ENCODE data around the gene MPPED1. TPM values are rescaled to one million over a fixed set of nuclear protein-coding genes. Genes with fewer than 3 reads are reported as not detected.
A peak's percentile ranks its signal among the peaks of the same experiment; 100 is the strongest.

MPPED1 gene
- total RNA-seq, 1 donor from 2014 or later, result 1.7 TPM

GRCh38 chr22:43535741-43536140 is 123.9 kb downstream of the MPPED1 start:
- Mint-ChIP-seq H3K27ac (ENCODE audit: unreplicated experiment) (no peak overlapping the region), H3K4me1 (no peaks in the 10 kb centered on the region), H3K27me3 (ENCODE audit: low read depth) (peaks cover 3% of the 10 kb centered on the region), H3K36me3 (ENCODE audit: low read depth) (peaks cover 6% of the 10 kb centered on the region), H3K4me3 (no peak overlapping the region), H3K9me3 (no peaks in the 10 kb centered on the region)
- TF ChIP-seq CTCF (conservative IDR thresholded peaks at IDR 0.05), result no peak
- no peak for DNase-seq (ENCODE audit: low read depth, low spot score)

GRCh38 chr22:43537019-43537585 is 125.3 kb downstream of the MPPED1 start:
- Mint-ChIP-seq H3K4me3 (no peak overlapping the region), H3K36me3 (ENCODE audit: low read depth) (peaks cover 6% of the 10 kb centered on the region), H3K27me3 (ENCODE audit: low read depth) (peaks cover 3% of the 10 kb centered on the region), H3K27ac (ENCODE audit: unreplicated experiment) (no peak overlapping the region), H3K9me3 (no peaks in the 10 kb centered on the region), H3K4me1 (no peaks in the 10 kb centered on the region)
- no peak for DNase-seq (ENCODE audit: low read depth, low spot score)
- TF ChIP-seq CTCF (conservative IDR thresholded peaks at IDR 0.05), result peak; percentile 32

- DNase-seq (ENCODE audit: low read depth, low spot score), result no peak
- Mint-ChIP-seq H3K4me1 (no peaks in the 10 kb centered on the region), H3K4me3 (no peak overlapping the region), H3K9me3 (no peaks in the 10 kb centered on the region), H3K36me3 (ENCODE audit: low read depth) (peaks cover 6% of the 10 kb centered on the region), H3K27me3 (ENCODE audit: low read depth) (peaks cover 3% of the 10 kb centered on the region), H3K27ac (ENCODE audit: unreplicated experiment) (no peak overlapping the region)
- no peak for TF ChIP-seq CTCF (conservative IDR thresholded peaks at IDR 0.05)
These were observed 128.0 kb downstream of the MPPED1 start for GRCh38 chr22:43539572-43540528.

GRCh38 chr22:43540529-43540923 is 128.7 kb downstream of the MPPED1 start:
- Mint-ChIP-seq H3K4me3 (no peak overlapping the region), H3K27me3 (ENCODE audit: low read depth) (peaks cover 3% of the 10 kb centered on the region), H3K4me1 (no peaks in the 10 kb centered on the region), H3K9me3 (no peaks in the 10 kb centered on the region), H3K27ac (ENCODE audit: unreplicated experiment) (no peak overlapping the region), H3K36me3 (ENCODE audit: low read depth) (peaks cover 6% of the 10 kb centered on the region)
- no peak for TF ChIP-seq CTCF (conservative IDR thresholded peaks at IDR 0.05)
- no peak for DNase-seq (ENCODE audit: low read depth, low spot score)

- TF ChIP-seq CTCF (conservative IDR thresholded peaks at IDR 0.05), result no peak
- no peaks in the 10 kb centered on the region for H3K9me3 Mint-ChIP-seq
These were observed 129.2 kb downstream of the MPPED1 start for GRCh38 chr22:43541022-43541421.

More at GRCh38 chr22:43541022-43541421, 129.2 kb downstream of the MPPED1 start:
- DNase-seq (ENCODE audit: low read depth, low spot score), result no peak
- H3K27ac Mint-ChIP-seq (ENCODE audit: unreplicated experiment), result no peak overlapping the region
- H3K36me3 Mint-ChIP-seq (ENCODE audit: low read depth), result peaks cover 6% of the 10 kb centered on the region
- peaks cover 3% of the 10 kb centered on the region for H3K27me3 Mint-ChIP-seq (ENCODE audit: low read depth)
- no peak overlapping the region for H3K4me3 Mint-ChIP-seq
- H3K4me1 Mint-ChIP-seq, result no peaks in the 10 kb centered on the region
